ENCODE results near the gene INSR.

Gene INSR

GRCh38 chr19:7202888-7203287 is 91.3 kb downstream of the INSR start:
- in situ Hi-C loops (cut with MboI; ENCODE audit: low pct_unique_long_range_greater_than_20kb, low sequenced_read_pairs): no loop called here
- no peak for DNase-seq

DNA sequence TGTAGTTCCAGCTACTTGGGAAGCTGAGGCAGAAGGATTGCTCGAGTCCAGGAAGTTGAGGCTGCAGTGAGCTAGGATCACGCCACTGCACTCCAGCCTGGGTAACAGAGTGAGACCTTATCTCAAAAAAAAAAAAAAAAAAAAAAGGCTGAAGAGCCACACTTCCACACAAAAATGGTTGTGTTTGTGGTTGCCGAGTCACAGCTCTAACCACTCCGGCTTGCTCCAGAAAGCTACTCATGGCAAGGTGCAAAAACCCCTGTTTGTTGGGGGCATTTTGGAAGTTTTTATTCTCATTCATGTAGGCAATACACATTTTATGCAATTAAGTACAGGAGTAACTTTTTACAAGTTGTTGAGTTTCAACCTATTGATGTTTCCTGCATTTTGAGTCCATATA is 93.5 kb downstream of the INSR start:
- DNase-seq: no peak
- in situ Hi-C loops (cut with MboI; ENCODE audit: low pct_unique_long_range_greater_than_20kb, low sequenced_read_pairs): no loop called here

DNA sequence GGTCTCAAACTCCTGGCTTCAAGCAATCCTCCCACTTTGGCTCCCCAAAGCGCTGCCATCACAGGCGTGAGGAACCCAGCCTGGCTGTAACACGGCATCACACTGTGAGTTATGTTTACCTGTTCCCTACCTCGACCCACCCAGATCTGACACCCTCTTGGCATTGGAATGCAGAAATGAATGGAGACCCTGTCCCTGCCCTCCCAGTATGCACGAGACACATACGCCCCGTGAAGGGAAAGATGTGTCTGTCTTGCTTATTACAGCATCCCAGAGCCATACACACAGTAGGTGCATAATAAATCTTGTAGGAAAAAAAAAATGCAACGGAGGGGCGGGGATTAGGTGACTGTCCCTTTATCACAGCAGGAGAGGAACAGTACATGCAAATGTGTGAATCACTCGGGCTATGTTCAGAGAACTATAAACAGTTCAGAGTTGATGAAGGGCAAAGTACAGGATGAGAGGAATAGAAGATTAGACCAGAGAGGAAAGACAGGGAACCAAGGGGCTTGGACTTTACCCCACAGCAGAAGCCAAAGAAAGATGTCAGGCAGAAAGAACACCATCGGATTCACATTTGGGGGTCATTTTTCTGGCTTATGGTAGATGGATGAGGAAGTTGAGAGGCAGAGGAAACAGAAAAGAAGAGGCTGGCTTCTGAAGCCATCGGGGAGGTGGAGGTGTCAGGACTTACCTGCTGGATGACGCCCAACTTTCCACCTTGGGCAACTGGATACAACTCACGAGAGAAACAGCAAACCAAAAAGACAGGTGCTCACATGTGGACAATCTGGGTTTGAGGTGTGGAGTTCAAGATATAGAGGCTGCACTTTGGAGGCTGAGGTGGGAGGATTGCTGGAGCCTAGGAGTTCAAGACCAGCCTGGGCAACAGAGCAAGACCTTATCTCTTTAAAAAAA is 94.3 kb downstream of the INSR start:
- DNase-seq: peak; percentile 39
- in situ Hi-C loops (cut with MboI; ENCODE audit: low pct_unique_long_range_greater_than_20kb, low sequenced_read_pairs): no loop called here

- in situ Hi-C loops (cut with MboI; ENCODE audit: low pct_unique_long_range_greater_than_20kb, low sequenced_read_pairs): no loop called here
- DNase-seq: peak; percentile 94
Measured at GRCh38 chr19:7197760-7198696, 96.2 kb downstream of the INSR start.

GRCh38 chr19:7197119-7197759 is 97.0 kb downstream of the INSR start:
- in situ Hi-C loops (cut with MboI; ENCODE audit: low pct_unique_long_range_greater_than_20kb, low sequenced_read_pairs): no loop called here
- peak; percentile 98 for DNase-seq

GRCh38 chr19:7196763-7197118 is 97.5 kb downstream of the INSR start:
- DNase-seq: no peak
- in situ Hi-C loops (cut with MboI; ENCODE audit: low pct_unique_long_range_greater_than_20kb, low sequenced_read_pairs): no loop called here

DNA sequence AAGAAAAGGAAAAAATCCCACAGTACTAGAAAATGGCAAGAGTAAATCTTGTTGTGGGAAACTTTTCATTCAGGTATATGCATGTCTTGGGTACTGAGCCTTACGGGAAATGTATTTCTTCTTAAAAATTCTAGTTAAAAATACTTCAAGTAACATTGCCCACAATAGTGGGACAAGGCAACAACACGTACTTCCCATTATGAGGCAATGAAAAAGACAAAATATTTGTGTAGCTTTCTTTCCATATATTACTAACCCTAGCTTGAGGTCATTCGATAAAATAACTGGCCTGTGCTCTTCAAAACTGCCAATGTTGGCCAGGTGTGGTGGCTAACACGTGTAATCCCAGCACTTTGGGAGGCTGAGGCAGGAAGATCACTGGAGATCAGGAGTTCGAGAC is 99.2 kb downstream of the INSR start:
- no peak for DNase-seq
- in situ Hi-C loops (cut with MboI; ENCODE audit: low pct_unique_long_range_greater_than_20kb, low sequenced_read_pairs): no loop called here

GRCh38 chr19:7194566-7194965 is 99.6 kb downstream of the INSR start:
- in situ Hi-C loops (cut with MboI; ENCODE audit: low pct_unique_long_range_greater_than_20kb, low sequenced_read_pairs): no loop called here
- DNase-seq: no peak

- in situ Hi-C loops (cut with MboI; ENCODE audit: low pct_unique_long_range_greater_than_20kb, low sequenced_read_pairs): no loop called here
- DNase-seq: peak; percentile 59
Measured at GRCh38 chr19:7191946-7192691, 102.1 kb downstream of the INSR start.

DNA sequence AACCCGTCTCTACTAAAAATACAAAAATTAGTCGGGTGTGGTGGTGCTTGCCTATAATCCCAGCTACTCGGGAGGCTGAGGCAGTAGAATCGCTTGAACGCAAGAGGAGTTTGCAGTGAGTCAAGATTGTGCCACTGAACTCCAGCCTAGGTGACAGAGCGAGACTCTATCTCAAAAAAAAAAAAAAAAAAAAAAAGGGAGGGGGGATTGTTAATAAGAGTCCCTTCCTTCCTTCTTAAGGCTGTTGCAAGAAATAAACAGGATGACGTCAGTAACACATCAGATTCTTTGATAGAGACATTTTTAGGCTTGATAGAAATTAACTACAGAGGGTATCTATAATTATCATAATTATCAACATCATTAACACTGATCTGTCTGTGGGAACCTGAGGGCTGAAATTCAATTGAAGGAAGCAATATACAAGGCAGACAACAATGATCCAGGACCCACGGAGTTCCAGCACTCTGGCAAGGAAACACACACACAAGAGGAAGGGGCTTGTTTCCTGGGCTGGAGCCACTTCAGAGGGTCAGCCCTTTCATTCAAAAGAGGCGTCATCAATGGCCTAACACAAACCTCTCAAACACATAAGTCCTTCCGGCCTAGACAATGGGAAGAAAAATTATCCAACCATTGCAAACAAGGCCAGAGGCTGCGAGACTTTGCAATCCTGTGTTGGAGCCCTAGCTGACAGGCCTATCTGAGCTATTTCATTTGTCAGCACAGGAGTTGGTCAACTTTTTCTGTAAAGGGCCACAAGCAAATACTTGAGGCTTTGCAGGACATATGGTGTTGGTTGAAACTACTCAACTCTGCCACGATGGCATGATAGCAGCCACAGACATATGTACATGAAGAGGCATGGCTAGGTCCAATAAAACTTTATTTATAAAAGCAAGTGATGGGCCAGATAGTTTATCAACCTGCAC is 105.2 kb downstream of the INSR start:
- in situ Hi-C loops (cut with MboI; ENCODE audit: low pct_unique_long_range_greater_than_20kb, low sequenced_read_pairs): no loop called here

DNA sequence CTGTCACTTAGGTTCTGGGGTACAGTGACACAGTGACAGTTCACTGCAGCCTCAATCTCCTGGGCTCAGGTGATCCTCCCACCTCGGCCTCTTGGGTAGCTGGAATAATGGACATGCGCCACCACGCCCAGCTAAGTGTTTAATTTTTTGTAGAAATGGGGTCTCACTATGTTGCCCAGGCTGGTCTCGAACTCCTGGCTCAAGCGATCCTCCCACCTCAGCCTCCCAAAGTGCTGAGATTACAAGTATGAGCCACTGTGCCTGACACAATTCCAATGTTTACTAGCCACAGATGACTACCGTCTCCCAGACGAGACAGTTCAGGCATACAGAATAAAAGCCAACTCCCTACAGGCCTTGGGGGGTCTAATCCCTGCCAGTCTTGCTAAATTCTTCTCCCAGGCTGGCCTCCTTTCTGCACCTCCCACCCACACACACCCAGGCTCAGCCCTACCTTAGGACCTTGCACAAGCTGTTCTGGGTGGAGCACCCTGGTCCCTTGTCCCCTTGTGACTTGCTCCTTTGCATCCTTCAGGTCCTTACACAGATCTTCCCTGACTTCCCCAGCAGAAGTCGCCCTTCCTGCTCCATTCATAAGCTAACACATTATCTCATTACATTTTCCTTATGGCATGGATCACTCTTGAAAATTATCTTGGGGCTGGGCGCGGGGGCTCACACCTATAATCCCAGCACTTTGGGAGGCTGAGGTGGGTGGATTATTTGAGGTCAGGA is 106.4 kb downstream of the INSR start:
- no peak for DNase-seq
- in situ Hi-C loops (cut with MboI; ENCODE audit: low pct_unique_long_range_greater_than_20kb, low sequenced_read_pairs): no loop called here

More for the DNA sequence above, 105.2 kb downstream of the INSR start:
- no peak for DNase-seq

DNA sequence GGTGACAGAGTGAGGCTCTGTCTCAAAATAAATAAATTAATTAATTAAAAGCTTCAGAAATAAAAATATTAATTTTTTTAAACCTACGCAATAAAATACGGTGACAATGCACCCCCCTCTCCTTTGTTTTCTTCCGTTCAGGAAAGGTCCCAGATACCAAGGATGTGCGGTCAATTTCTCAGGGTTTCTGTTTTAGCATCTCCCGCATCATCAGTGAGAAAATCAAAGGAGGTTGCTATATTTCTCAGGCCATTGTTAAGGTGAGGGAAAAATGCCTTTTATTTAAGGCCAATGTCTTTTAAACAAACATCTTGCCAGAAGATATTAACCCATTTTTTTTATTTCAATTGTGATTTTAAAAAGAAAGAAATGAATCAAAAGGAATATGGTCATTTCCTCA is 111.7 kb downstream of the INSR start:
- DNase-seq: no peak
- in situ Hi-C loops (cut with MboI; ENCODE audit: low pct_unique_long_range_greater_than_20kb, low sequenced_read_pairs): no loop called here

DNA sequence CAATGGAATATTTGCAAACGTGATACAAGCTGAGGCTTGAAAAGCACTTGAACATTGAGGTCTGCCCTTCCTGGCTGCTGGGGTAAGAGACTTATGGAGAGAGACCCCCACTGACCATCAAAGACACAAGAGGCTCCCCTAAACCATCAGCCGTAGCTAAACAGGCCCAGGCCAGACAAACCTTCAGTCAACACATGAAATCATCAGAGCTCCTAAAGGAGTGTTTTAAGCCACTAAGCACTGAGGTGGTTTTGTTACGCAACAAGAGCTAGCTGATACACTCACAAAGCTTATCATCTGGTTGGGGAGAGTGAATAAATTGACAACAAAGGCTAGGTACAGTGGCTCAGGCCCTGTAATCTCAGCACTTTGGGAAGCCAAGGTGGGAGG is 114.3 kb downstream of the INSR start:
- no peak for DNase-seq
- in situ Hi-C loops (cut with MboI; ENCODE audit: low pct_unique_long_range_greater_than_20kb, low sequenced_read_pairs): no loop called here

DNA sequence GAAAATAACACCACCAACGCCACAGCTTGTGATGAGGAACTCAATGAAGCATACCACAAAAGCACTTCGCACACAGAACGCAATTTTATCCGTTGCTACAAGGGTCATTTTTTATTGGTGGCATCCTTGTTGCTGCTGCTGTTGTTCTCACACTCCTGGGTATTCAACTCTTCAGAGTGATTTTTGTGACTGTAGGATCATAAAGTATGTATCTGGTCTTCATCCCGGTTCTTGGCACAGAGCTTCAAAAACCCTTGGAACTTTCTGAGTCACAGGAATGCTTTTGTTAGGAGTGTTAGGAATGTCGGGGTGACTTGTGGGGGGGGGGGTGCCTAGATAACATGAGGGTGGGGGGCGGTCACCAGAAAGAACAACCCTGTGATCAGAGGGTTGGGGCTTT is 116.3 kb downstream of the INSR start:
- in situ Hi-C loops (cut with MboI; ENCODE audit: low pct_unique_long_range_greater_than_20kb, low sequenced_read_pairs): no loop called here
- DNase-seq: no peak

DNA sequence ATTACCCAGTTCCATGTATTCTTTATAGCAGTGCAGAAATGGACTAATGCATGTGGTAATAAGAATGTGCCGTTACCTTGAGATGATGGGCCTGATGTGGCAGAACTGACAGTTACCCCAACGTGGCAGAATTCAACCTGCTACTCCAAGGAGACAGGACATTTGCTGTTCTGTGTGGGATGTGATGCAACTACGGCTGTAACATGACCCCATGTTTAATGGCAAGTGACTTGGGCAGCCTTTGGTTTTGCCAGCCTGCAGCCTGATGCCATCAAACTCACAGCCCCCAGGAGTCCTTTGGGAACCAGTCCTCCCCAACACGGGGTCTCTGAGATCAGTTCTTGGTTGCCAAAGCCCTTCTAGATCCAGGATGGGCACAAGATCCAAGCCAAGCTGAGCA is 117.4 kb downstream of the INSR start:
- no peak for DNase-seq
- in situ Hi-C loops (cut with MboI; ENCODE audit: low pct_unique_long_range_greater_than_20kb, low sequenced_read_pairs): no loop called here

DNA sequence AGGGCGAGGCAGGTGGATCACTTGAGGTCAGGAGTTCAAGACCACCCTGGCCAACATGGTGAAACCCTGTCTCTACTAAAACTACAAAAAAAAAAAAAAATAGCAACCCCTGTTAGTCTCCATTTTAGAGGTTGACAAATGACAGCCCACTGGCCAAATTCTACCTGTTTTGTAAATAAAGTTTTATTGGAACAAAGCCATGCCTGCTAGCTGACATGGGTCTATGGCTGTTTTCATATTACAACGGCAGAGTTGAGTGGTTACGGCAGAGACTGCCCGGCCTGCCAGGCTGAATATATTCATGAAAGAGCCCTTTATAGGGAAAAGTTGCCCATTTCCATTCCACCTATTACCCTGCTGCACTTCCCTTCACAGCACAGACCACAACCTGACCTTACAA is 121.4 kb downstream of the INSR start:
- no peak for DNase-seq
- in situ Hi-C loops (cut with MboI; ENCODE audit: low pct_unique_long_range_greater_than_20kb, low sequenced_read_pairs): no loop called here

GRCh38 chr19:7170983-7171382 is 123.2 kb downstream of the INSR start:
- in situ Hi-C loops (cut with MboI; ENCODE audit: low pct_unique_long_range_greater_than_20kb, low sequenced_read_pairs): no loop called here
- no peak for DNase-seq

All from KBM-7 (cell line).